MM.1S (cell line): ENCODE results near the gene ANO10.

ENCODE experiments used
- CTCF ChIP-seq: fragments of 300-600 bp; sonication (generic); IDR thresholded peaks from 2 replicates; pipeline ENCODE4 v1.5.1; 2016; ENCODE audit warnings: antibody characterized with exemption, low read length, mixed read lengths
- EZH2phosphoT487 ChIP-seq: fragments of 300-600 bp; sonication (generic); IDR thresholded peaks from 2 replicates; pipeline ENCODE4 v1.6.1; 2018; ENCODE audit warnings: antibody characterized with exemption, low read length

GRCh38 chr3:43613976-43614375, 7.8 kb downstream of the ANO10 start:
- TF ChIP-seq CTCF (no peak), EZH2phosphoT487 (no peak)
